ENCODE measurements around the gene TENT5A. TPM values are rescaled to one million over a fixed set of nuclear protein-coding genes. Genes with fewer than 3 reads are reported as not detected.

The TENT5A gene
- polyA plus RNA-seq, 3 donors: 9.1 to 28.9 (median 12.1) TPM

DNA sequence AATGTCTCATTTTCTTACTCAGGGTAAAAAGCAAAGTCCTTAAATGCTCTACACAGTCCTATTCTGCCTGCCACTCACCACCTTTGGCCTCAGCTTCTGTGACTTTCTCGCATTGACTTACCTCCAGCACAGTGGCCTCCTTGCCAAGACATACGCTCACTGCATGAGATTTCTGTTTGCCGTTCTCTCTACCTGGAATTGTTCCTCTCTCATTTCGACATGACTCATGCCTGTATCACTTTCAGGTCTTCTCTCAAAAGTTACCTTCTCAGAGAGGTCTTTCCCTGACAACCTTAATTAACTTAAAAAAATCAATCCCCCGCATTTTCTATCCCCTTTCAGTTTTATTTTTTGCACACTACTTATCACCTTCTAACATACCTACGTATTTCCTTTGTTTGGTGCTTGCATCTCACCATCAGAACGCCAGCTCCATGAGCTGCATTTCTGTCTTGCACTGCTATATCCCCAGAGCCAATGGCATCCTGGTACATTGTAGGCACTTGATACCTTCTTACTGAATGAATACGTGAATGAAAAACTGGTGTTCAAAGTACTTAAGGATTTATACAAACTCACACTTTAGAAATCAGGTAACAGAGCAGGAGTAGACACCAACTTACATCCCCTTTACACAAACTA, 24.5 kb downstream of the TENT5A start:
- Mint-ChIP-seq H3K9me3 (no peaks in the 10 kb centered on the region), H3K36me3 (peaks cover 0 to 3% of the 10 kb centered on the region in 2 donors), H3K4me3 (no peak overlapping the region), H3K27ac (peak overlapping the region in 1 of 7 donors; percentile 55), H3K4me1 (no peaks in the 10 kb centered on the region), H3K27me3 (ENCODE audit: low read depth in 3 of 3) (no peaks in the 10 kb centered on the region)
- WGBS (ENCODE audit: insufficient coverage): 93% methylated on average over 7 of the region's 8 CpGs
- Histone ChIP-seq H3K27ac (ENCODE audit: low read depth in 1 of 2, low read length in 2 of 2) (no peak overlapping the region), H3K27me3 (ENCODE audit: control insufficient read depth in 2 of 2, insufficient read depth in 2 of 2, low read length in 2 of 2) (no peaks in the 10 kb centered on the region), H2AFZ (ENCODE audit: insufficient read depth, low read depth, low read length, poor library complexity, severe bottlenecking) (no peak overlapping the region), H4K20me1 (ENCODE audit: insufficient read depth, low read length) (peaks cover 12% of the 10 kb centered on the region), H3K4me3 (replicated peaks in 1 of 3; ENCODE audit: low read depth in 2 of 3, low read length in 3 of 3) (no peak overlapping the region), H3K9me3 (replicated peaks in 1 of 2; ENCODE audit: control insufficient read depth in 1 of 2, insufficient read depth in 1 of 2, low read length in 2 of 2) (no peaks in the 10 kb centered on the region), H3K4me1 (ENCODE audit: control insufficient read depth in 1 of 2, insufficient read depth in 2 of 2, low read length in 2 of 2) (no peaks in the 10 kb centered on the region), H3K4me2 (replicated peaks; ENCODE audit: extremely low read depth, low read length, poor library complexity, severe bottlenecking) (no peak overlapping the region), H3K9ac (ENCODE audit: insufficient read depth, low read length, poor library complexity, severe bottlenecking) (no peak overlapping the region), H3K36me3 (replicated peaks in 1 of 2; ENCODE audit: control insufficient read depth in 1 of 2, insufficient read depth in 2 of 2, low read length in 2 of 2) (no peaks in the 10 kb centered on the region), H3K79me2 (ENCODE audit: insufficient read depth, low read length) (peaks cover 5% of the 10 kb centered on the region)
- intact Hi-C loops (cut with micrococcal nuclease): no loop called here
- no peak for TF ChIP-seq CTCF (IDR thresholded peaks at IDR 0.05)
- DNase-seq: no peak

- peak overlapping the region in 1 of 7 donors; percentile 5 for H3K27ac Mint-ChIP-seq
Observed at GRCh38 chr6:81725127-81725526, 27.4 kb downstream of the TENT5A start.

More at GRCh38 chr6:81725127-81725526, 27.4 kb downstream of the TENT5A start:
- Histone ChIP-seq H3K36me3 (replicated peaks in 1 of 2; ENCODE audit: control insufficient read depth in 1 of 2, insufficient read depth in 2 of 2, low read length in 2 of 2) (no peaks in the 10 kb centered on the region), H3K9me3 (replicated peaks in 1 of 2; ENCODE audit: control insufficient read depth in 1 of 2, insufficient read depth in 1 of 2, low read length in 2 of 2) (no peaks in the 10 kb centered on the region), H3K4me2 (replicated peaks; ENCODE audit: extremely low read depth, low read length, poor library complexity, severe bottlenecking) (no peak overlapping the region), H3K27ac (ENCODE audit: low read depth in 1 of 2, low read length in 2 of 2) (no peak overlapping the region), H3K4me1 (ENCODE audit: control insufficient read depth in 1 of 2, insufficient read depth in 2 of 2, low read length in 2 of 2) (no peaks in the 10 kb centered on the region), H2AFZ (ENCODE audit: insufficient read depth, low read depth, low read length, poor library complexity, severe bottlenecking) (no peak overlapping the region), H3K79me2 (ENCODE audit: insufficient read depth, low read length) (no peaks in the 10 kb centered on the region), H3K9ac (ENCODE audit: insufficient read depth, low read length, poor library complexity, severe bottlenecking) (no peak overlapping the region), H3K4me3 (replicated peaks in 1 of 3; ENCODE audit: low read depth in 2 of 3, low read length in 3 of 3) (no peak overlapping the region), H3K27me3 (ENCODE audit: control insufficient read depth in 2 of 2, insufficient read depth in 2 of 2, low read length in 2 of 2) (no peaks in the 10 kb centered on the region), H4K20me1 (ENCODE audit: insufficient read depth, low read length) (peaks cover 4% of the 10 kb centered on the region)
- peaks cover 5% of the 10 kb centered on the region for H3K4me1 Mint-ChIP-seq
- 100% methylated on average over 1 of the region's 2 CpGs for WGBS (ENCODE audit: insufficient coverage)
- no peak overlapping the region for H3K4me3 Mint-ChIP-seq
- H3K36me3 Mint-ChIP-seq: peaks cover 3 to 4% of the 10 kb centered on the region in 2 donors
- peaks cover 0 to 3% (median 0%) of the 10 kb centered on the region in 7 donors for H3K9me3 Mint-ChIP-seq
- DNase-seq: no peak
- intact Hi-C loops (cut with micrococcal nuclease): no loop called here
- H3K27me3 Mint-ChIP-seq (ENCODE audit: low read depth in 3 of 3): no peaks in the 10 kb centered on the region
- no peak for TF ChIP-seq CTCF (IDR thresholded peaks at IDR 0.05)

Measured in CD14-positive monocyte (primary cell).